ENCODE measurements around the gene GDAP2.

DNA sequence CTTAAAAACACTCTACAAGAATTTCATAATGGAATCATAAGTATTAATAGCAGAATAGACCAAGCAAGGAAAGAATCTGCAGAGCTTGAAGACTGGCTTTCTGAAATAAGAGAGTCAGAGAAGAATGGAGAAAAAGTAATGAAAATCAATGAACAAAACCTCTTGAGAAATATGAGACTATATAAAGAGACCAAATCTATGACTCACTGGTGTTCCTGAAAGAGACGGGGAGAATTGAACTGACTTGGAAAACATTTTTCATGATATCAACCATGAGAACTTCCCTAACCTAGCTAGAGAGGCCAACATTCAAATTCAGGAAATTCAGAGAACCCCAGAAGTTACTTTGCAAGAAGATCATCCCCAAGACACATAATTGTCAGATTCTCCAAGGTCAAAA is 85.6 kb downstream of the GDAP2 start:
- no peak for TF ChIP-seq POLR2A (IDR thresholded peaks at IDR 0.05)
- TF ChIP-seq, protein P1, sequence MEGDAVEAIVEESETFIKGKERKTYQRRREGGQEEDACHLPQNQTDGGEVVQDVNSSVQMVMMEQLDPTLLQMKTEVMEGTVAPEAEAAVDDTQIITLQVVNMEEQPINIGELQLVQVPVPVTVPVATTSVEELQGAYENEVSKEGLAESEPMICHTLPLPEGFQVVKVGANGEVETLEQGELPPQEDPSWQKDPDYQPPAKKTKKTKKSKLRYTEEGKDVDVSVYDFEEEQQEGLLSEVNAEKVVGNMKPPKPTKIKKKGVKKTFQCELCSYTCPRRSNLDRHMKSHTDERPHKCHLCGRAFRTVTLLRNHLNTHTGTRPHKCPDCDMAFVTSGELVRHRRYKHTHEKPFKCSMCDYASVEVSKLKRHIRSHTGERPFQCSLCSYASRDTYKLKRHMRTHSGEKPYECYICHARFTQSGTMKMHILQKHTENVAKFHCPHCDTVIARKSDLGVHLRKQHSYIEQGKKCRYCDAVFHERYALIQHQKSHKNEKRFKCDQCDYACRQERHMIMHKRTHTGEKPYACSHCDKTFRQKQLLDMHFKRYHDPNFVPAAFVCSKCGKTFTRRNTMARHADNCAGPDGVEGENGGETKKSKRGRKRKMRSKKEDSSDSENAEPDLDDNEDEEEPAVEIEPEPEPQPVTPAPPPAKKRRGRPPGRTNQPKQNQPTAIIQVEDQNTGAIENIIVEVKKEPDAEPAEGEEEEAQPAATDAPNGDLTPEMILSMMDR (IDR thresholded peaks at IDR 0.05) = no peak

All from body of pancreas (tissue), 4 donors.